GM23248 (cell line): ENCODE data around the gene MEX3A. TPM values are rescaled to one million over a fixed set of nuclear protein-coding genes. Genes with fewer than 3 reads are reported as not detected.
A peak's percentile ranks its signal among the peaks of the same experiment; 100 is the strongest.

Experiments
- DNase-seq: peaks from one replicate; pipeline ENCODE4 v3.0.0-alpha.2; 2015
- H2AFZ ChIP-seq: fragments of 200-600 bp; sonication (generic); 2 replicates; pipeline ENCODE4 v1.6.1; 2016; ENCODE audit warnings: antibody characterized with exemption
- H3F3A ChIP-seq: fragments of 200-600 bp; sonication (generic); 2 replicates; pipeline ENCODE4 v1.6.1; 2016; ENCODE audit warnings: mild to moderate bottlenecking, antibody characterized with exemption, mixed run types; ENCODE audit not compliant: insufficient read depth
- H3K27ac ChIP-seq: fragments of 200-600 bp; sonication (generic); 2 replicates; pipeline ENCODE4 v1.5.1; 2016; ENCODE audit warnings: mild to moderate bottlenecking
- H3K27me3 ChIP-seq: fragments of 200-600 bp; sonication (generic); replicated peaks from 2 replicates; pipeline ENCODE4 v1.6.1; 2016; ENCODE audit warnings: mild to moderate bottlenecking; ENCODE audit not compliant: insufficient read depth
- H3K36me3 ChIP-seq: fragments of 200-600 bp; sonication (generic); 2 replicates; pipeline ENCODE4 v1.6.1; 2016; ENCODE audit warnings: low read depth, mild to moderate bottlenecking
- H3K4me1 ChIP-seq: fragments of 200-600 bp; sonication (generic); 2 replicates; pipeline ENCODE4 v1.6.1; 2016; ENCODE audit warnings: mild to moderate bottlenecking; ENCODE audit not compliant: insufficient read depth
- H3K4me2 ChIP-seq: fragments of 200-600 bp; sonication (generic); one replicate; pipeline ENCODE4 v1.6.1; 2016; ENCODE audit warnings: mild to moderate bottlenecking; ENCODE audit not compliant: unreplicated experiment
- H3K4me3 ChIP-seq: fragments of 200-600 bp; sonication (generic); 2 replicates; pipeline ENCODE4 v1.5.1; 2016; ENCODE audit warnings: mild to moderate bottlenecking
- H3K79me2 ChIP-seq: fragments of 200-600 bp; sonication (generic); 2 replicates; pipeline ENCODE4 v1.6.1; 2016; ENCODE audit warnings: mild to moderate bottlenecking; ENCODE audit not compliant: insufficient read depth
- H3K9ac ChIP-seq: fragments of 200-600 bp; sonication (generic); 2 replicates; pipeline ENCODE4 v1.6.1; 2016; ENCODE audit warnings: mild to moderate bottlenecking
- H3K9me2 ChIP-seq: fragments of 200-600 bp; sonication (generic); 2 replicates; pipeline ENCODE4 v1.6.1; 2016; ENCODE audit warnings: mixed run types, mild to moderate bottlenecking, moderate library complexity; ENCODE audit not compliant: insufficient read depth
- H3K9me3 ChIP-seq: fragments of 200-600 bp; sonication (generic); one replicate; pipeline ENCODE4 v1.6.1; 2017; ENCODE audit warnings: low read depth
- H4K20me1 ChIP-seq: fragments of 200-600 bp; sonication (generic); 2 replicates; pipeline ENCODE4 v1.6.0; 2016; ENCODE audit not compliant: insufficient read depth
- EZH2 ChIP-seq: fragments of 200-600 bp; sonication (generic); IDR thresholded peaks from 2 replicates; pipeline ENCODE4 v1.6.1; 2018; ENCODE audit warnings: antibody characterized with exemption, mild to moderate bottlenecking; ENCODE audit not compliant: insufficient read depth, poor library complexity, severe bottlenecking
- EZH2phosphoT487 ChIP-seq: fragments of 200-600 bp; sonication (generic); IDR thresholded peaks from 2 replicates; pipeline ENCODE4 v1.6.1; 2018; ENCODE audit warnings: antibody characterized with exemption, moderate library complexity, mild to moderate bottlenecking, low read depth; ENCODE audit not compliant: insufficient read depth
- WGBS, 2 experiments: methylation state at CpG; one replicate each; pipeline ENCODE4 v1.1.6; 2015 to 2017; ENCODE audit warnings: low lambda C conversion rate in 2 of 2, low coverage in 1 of 2; ENCODE audit errors: missing lambda C conversion rate in 2 of 2; 5-methylcytosine and 5-hydroxymethylcytosine counted together
- in situ Hi-C: fragments of 300-500 bp; cut with MboI; formaldehyde crosslinking; loops from 2 replicates; pipeline ENCODE4 v1.15.0; 2020
- polyA plus RNA-seq: library from polyadenylated mRNA; unstranded; fragments of >200 nt; fragmentation: Nextera tagmentation; extraction: Ambion mirVana; gene quantifications from 2 replicates; pipeline ENCODE4 v1.2.1, GENCODE V29; 2016
- total RNA-seq: library from RNA; depleted of rRNA; stranded (reverse); fragments of >200 nt; shearing (Covaris generic); gene quantifications from 2 replicates; pipeline ENCODE4 v1.2.3, GENCODE V29; 2014

The MEX3A gene
- total and polyA plus RNA-seq, 2 experiments from 2014 or later: 0.05 to 0.22 TPM

DNA sequence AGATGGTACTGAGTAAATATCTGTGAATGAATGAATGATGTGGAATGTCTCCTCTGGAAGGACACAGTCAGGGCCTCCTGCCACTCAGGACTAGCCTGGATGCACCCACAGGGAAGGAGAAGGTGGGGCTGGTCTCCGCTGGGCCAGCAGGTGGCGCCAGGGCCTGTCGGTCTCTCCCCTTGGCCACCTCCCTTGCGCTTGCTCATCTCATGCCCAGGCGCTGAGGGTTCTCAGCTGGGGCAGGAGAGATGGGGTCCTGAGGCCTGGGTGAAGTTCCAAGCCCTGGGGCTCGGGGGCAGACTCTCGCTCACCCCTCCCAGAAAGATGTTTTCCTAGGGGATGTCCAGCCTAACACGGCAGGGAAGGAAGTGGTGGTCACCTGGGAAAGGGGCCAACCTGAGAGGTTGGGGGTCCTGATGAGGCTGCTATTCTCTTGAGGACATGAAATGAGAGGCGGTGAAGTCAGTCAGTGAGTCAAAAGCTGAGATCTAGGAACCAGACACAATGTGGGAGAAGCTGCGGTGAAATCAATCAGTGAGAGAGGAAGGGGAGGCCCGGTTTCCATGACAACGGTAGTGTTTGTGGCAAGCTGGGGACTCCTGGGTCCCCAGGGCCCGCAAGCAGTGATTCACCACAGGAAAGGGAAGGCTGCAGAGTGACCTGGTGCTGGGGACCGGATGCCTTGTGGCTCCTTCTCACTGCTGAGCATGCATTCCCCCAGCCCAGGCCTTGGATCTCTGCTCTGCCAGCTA is 14.6 kb upstream of the MEX3A start:
- H3K4me2 ChIP-seq: peak overlapping the region; percentile 51
- peaks cover 15% of the 10 kb centered on the region for H3K4me1 ChIP-seq
- peaks cover 7% of the 10 kb centered on the region; the same call in 1 of the 2 replicates for H3F3A ChIP-seq
- 15 to 17% methylated on average over 14 of the region's 14 CpGs for WGBS, 2 experiments
- no peaks in the 10 kb centered on the region for H3K9me3 ChIP-seq
- TF ChIP-seq EZH2phosphoT487 (no peak), EZH2 (no peak)
- in situ Hi-C loops: loop anchor here (5.0 to 10.0 kb wide), 2 partner anchors 35 to 128 kb away; no protein-coding TSS in a partner anchor
- H3K79me2 ChIP-seq: peaks cover 14% of the 10 kb centered on the region; the same call in 1 of the 2 replicates
- no peaks in the 10 kb centered on the region for H3K27me3 ChIP-seq
- H3K27ac ChIP-seq: peak overlapping the region; percentile 82
- no peaks in the 10 kb centered on the region for H3K9me2 ChIP-seq
- no peaks in the 10 kb centered on the region for H3K36me3 ChIP-seq
- no peak overlapping the region for H3K4me3 ChIP-seq
- peak; percentile 94 for DNase-seq
- H2AFZ ChIP-seq: peak overlapping the region; percentile 48; the same call in 1 of the 2 replicates
- peak overlapping the region; percentile 81 for H3K9ac ChIP-seq
- H4K20me1 ChIP-seq: no peaks in the 10 kb centered on the region

DNA sequence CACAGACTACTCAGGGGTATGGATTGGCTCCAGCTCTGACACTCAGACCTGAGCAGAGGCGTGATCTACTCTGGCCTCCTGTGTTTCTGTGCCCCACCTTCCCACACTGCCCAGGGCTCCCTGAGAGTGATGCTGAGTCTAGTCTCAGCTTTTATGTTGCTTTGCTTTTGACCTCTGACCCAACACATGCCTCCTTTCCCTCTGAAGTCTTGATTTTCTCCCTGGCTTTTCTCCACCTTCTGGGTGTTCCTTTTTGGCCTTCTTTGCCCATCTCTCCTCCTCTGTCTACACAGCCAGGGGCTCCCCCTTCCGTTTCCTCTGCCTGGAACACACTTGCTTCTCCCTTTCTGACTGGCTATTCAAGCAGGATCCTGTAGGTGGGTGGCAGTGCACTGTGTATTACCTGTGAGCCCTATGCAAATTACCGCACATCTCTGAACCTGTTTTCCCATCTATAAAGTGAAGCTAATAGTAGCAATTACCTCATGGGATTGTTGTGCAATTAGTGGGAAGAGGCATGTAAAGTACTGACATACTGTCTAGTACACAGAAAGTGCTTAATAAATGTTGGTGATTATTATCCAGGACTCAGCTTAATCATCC is 13.7 kb upstream of the MEX3A start:
- H3K9me3 ChIP-seq: no peaks in the 10 kb centered on the region
- peaks cover 14% of the 10 kb centered on the region; the same call in 1 of the 2 replicates for H3K79me2 ChIP-seq
- no peak overlapping the region for H3K4me2 ChIP-seq
- H3K27me3 ChIP-seq: no peaks in the 10 kb centered on the region
- TF ChIP-seq EZH2: no peak
- peaks cover 7% of the 10 kb centered on the region; the same call in 1 of the 2 replicates for H3F3A ChIP-seq
- no peaks in the 10 kb centered on the region for H3K9me2 ChIP-seq
- H3K4me3 ChIP-seq: no peak overlapping the region
- in situ Hi-C loops: loop anchor here (5.0 to 10.0 kb wide), 2 partner anchors 36 to 129 kb away; no protein-coding TSS in a partner anchor
- H2AFZ ChIP-seq: no peak overlapping the region
- peaks cover 13% of the 10 kb centered on the region for H3K4me1 ChIP-seq
- H3K9ac ChIP-seq: peak overlapping the region; percentile 81; the same call in 1 of the 2 replicates
- WGBS, 2 experiments: 78 to 94% methylated on average over 3 of the region's 3 CpGs
- H3K27ac ChIP-seq: peak overlapping the region; percentile 82
- no peaks in the 10 kb centered on the region for H4K20me1 ChIP-seq
- DNase-seq: peak; percentile 34
- H3K36me3 ChIP-seq: no peaks in the 10 kb centered on the region

DNA sequence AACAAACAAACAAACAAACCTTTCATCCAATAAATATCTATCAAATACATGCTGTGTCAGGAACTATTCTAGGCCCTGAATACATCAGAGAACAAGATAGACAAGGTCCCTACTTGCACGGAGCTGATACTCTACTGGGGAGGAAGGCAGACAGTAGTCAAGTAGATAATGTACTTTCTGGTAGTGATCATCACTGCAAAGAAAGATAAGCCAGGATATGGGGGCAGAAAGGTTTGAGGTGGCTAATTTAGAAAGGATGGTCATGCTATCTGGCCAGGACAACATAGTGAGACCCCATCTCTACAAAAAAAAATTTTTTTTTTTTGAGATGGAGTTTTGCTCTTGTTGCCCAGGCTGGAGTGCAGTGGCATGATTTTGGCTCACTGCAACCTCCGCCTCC is 9.3 kb upstream of the MEX3A start:
- DNase-seq: no peak
- no peak overlapping the region for H3K4me2 ChIP-seq
- no peaks in the 10 kb centered on the region for H3K36me3 ChIP-seq
- H3K9ac ChIP-seq: no peak overlapping the region
- no peak overlapping the region for H2AFZ ChIP-seq
- H3K9me2 ChIP-seq: no peaks in the 10 kb centered on the region
- no peaks in the 10 kb centered on the region for H3K9me3 ChIP-seq
- peaks cover 8% of the 10 kb centered on the region; the same call in 1 of the 2 replicates for H3K79me2 ChIP-seq
- no peak for TF ChIP-seq EZH2phosphoT487
- TF ChIP-seq EZH2: no peak
- H3F3A ChIP-seq: peaks cover 7% of the 10 kb centered on the region; the same call in 1 of the 2 replicates
- WGBS, 2 experiments: 60 to 76% methylated on average over 2 of the region's 2 CpGs
- H3K4me3 ChIP-seq: no peak overlapping the region
- H4K20me1 ChIP-seq: no peaks in the 10 kb centered on the region
- in situ Hi-C loops: loop anchor here (10.0 kb wide), 1 partner anchor 133 kb away; no protein-coding TSS in a partner anchor
- no peaks in the 10 kb centered on the region for H3K27me3 ChIP-seq
- no peak overlapping the region for H3K27ac ChIP-seq
- H3K4me1 ChIP-seq: peaks cover 6% of the 10 kb centered on the region; the same call in 1 of the 2 replicates

DNA sequence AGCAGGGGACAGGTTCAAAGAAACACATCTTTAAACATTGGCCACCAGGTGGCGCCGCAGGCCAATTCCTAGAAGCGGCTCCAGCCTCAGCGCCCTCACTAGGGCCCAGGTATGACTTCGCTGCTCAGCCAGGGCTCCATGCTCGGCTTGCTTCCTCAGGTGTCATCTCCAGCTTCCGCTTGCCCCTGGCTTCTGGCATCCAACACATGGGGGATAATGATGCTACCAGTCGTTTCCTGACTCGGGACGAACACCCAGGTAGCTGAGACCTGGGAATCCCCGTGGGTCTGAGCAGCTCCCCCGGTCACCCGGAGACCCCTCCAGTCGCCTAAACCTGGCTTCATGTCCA is 8.5 kb upstream of the MEX3A start:
- in situ Hi-C loops: loop anchor here (10.0 kb wide), 1 partner anchor 134 kb away; no protein-coding TSS in a partner anchor
- 0 out of 2 replicates have a peak, but pooled peaks cover under 1% of the 10 kb centered on the region for H3F3A ChIP-seq
- no peaks in the 10 kb centered on the region for H3K9me2 ChIP-seq
- TF ChIP-seq EZH2 (no peak), EZH2phosphoT487 (no peak)
- peak; percentile 84 for DNase-seq
- H3K27me3 ChIP-seq: no peaks in the 10 kb centered on the region
- 40 to 42% methylated on average over 14 of the region's 14 CpGs for WGBS, 2 experiments
- H3K4me2 ChIP-seq: no peak overlapping the region
- no peaks in the 10 kb centered on the region for H3K9me3 ChIP-seq
- H3K4me3 ChIP-seq: no peak overlapping the region
- H4K20me1 ChIP-seq: no peaks in the 10 kb centered on the region
- H3K79me2 ChIP-seq: peaks cover 8% of the 10 kb centered on the region; the same call in 1 of the 2 replicates
- H3K27ac ChIP-seq: no peak overlapping the region
- no peak overlapping the region for H2AFZ ChIP-seq
- H3K36me3 ChIP-seq: no peaks in the 10 kb centered on the region
- H3K9ac ChIP-seq: no peak overlapping the region
- H3K4me1 ChIP-seq: no peaks in the 10 kb centered on the region
